ENCODE data around the gene PROK1. TPM values are rescaled to one million over a fixed set of nuclear protein-coding genes. Genes with fewer than 3 reads are reported as not detected.

The PROK1 gene
- polyA plus RNA-seq, 3 donors: not detected

- intact Hi-C loops (cut with micrococcal nuclease): no loop called here
- Histone ChIP-seq H3K4me3 (replicated peaks in 1 of 3; ENCODE audit: low read depth in 2 of 3, low read length in 3 of 3) (no peak overlapping the region), H3K27ac (ENCODE audit: low read depth in 1 of 2, low read length in 2 of 2) (peak overlapping the region; percentile 28 to 49), H4K20me1 (ENCODE audit: insufficient read depth, low read length) (no peaks in the 10 kb centered on the region), H3K36me3 (replicated peaks in 1 of 2; ENCODE audit: control insufficient read depth in 1 of 2, insufficient read depth in 2 of 2, low read length in 2 of 2) (no peaks in the 10 kb centered on the region), H3K4me1 (ENCODE audit: control insufficient read depth in 1 of 2, insufficient read depth in 2 of 2, low read length in 2 of 2) (peaks cover 22% of the 10 kb centered on the region in 2 donors), H2AFZ (ENCODE audit: insufficient read depth, low read depth, low read length, poor library complexity, severe bottlenecking) (no peak overlapping the region), H3K9ac (ENCODE audit: insufficient read depth, low read length, poor library complexity, severe bottlenecking) (no peak overlapping the region), H3K9me3 (replicated peaks in 1 of 2; ENCODE audit: control insufficient read depth in 1 of 2, insufficient read depth in 1 of 2, low read length in 2 of 2) (no peaks in the 10 kb centered on the region), H3K79me2 (ENCODE audit: insufficient read depth, low read length) (no peaks in the 10 kb centered on the region), H3K27me3 (ENCODE audit: control insufficient read depth in 2 of 2, insufficient read depth in 2 of 2, low read length in 2 of 2) (no peaks in the 10 kb centered on the region), H3K4me2 (replicated peaks; ENCODE audit: extremely low read depth, low read length, poor library complexity, severe bottlenecking) (peak overlapping the region; percentile 14)
- Mint-ChIP-seq H3K4me3 (no peak overlapping the region), H3K36me3 (no peaks in the 10 kb centered on the region), H3K27ac (peak overlapping the region in 5 of 7 donors; percentile 34 to 77 (median 54)), H3K9me3 (no peaks in the 10 kb centered on the region), H3K27me3 (ENCODE audit: low read depth in 3 of 3) (peaks cover 0 to 3% (median 2%) of the 10 kb centered on the region in 3 donors), H3K4me1 (peaks cover 24% of the 10 kb centered on the region)
- DNase-seq: peak; percentile 64 to 80 (median 80)
- WGBS (ENCODE audit: insufficient coverage): 60% methylated on average over 5 of the region's 8 CpGs
- no peak for TF ChIP-seq CTCF (IDR thresholded peaks at IDR 0.05)
Measured at GRCh38 chr1:110502402-110503151, 51.6 kb downstream of the PROK1 start.

GRCh38 chr1:110503471-110503870 is 52.5 kb downstream of the PROK1 start:
- WGBS (ENCODE audit: insufficient coverage): 100% methylated on average over 1 of the region's 5 CpGs
- Histone ChIP-seq H3K4me2 (replicated peaks; ENCODE audit: extremely low read depth, low read length, poor library complexity, severe bottlenecking) (no peak overlapping the region), H3K27ac (ENCODE audit: low read depth in 1 of 2, low read length in 2 of 2) (no peak overlapping the region), H3K36me3 (replicated peaks in 1 of 2; ENCODE audit: control insufficient read depth in 1 of 2, insufficient read depth in 2 of 2, low read length in 2 of 2) (no peaks in the 10 kb centered on the region), H3K27me3 (ENCODE audit: control insufficient read depth in 2 of 2, insufficient read depth in 2 of 2, low read length in 2 of 2) (no peaks in the 10 kb centered on the region), H3K79me2 (ENCODE audit: insufficient read depth, low read length) (no peaks in the 10 kb centered on the region), H3K9ac (ENCODE audit: insufficient read depth, low read length, poor library complexity, severe bottlenecking) (no peak overlapping the region), H3K4me3 (replicated peaks in 1 of 3; ENCODE audit: low read depth in 2 of 3, low read length in 3 of 3) (no peak overlapping the region), H4K20me1 (ENCODE audit: insufficient read depth, low read length) (no peaks in the 10 kb centered on the region), H2AFZ (ENCODE audit: insufficient read depth, low read depth, low read length, poor library complexity, severe bottlenecking) (no peak overlapping the region), H3K9me3 (replicated peaks in 1 of 2; ENCODE audit: control insufficient read depth in 1 of 2, insufficient read depth in 1 of 2, low read length in 2 of 2) (no peaks in the 10 kb centered on the region), H3K4me1 (ENCODE audit: control insufficient read depth in 1 of 2, insufficient read depth in 2 of 2, low read length in 2 of 2) (peaks cover 31% of the 10 kb centered on the region in 2 donors)
- H3K27ac Mint-ChIP-seq: no peak overlapping the region
- no peaks in the 10 kb centered on the region for H3K9me3 Mint-ChIP-seq
- TF ChIP-seq CTCF (IDR thresholded peaks at IDR 0.05): no peak
- peaks cover 33% of the 10 kb centered on the region for H3K4me1 Mint-ChIP-seq
- H3K27me3 Mint-ChIP-seq (ENCODE audit: low read depth in 3 of 3): peaks cover 0 to 3% (median 3%) of the 10 kb centered on the region in 3 donors
- no peaks in the 10 kb centered on the region for H3K36me3 Mint-ChIP-seq
- DNase-seq: no peak
- intact Hi-C loops (cut with micrococcal nuclease): no loop called here
- H3K4me3 Mint-ChIP-seq: no peak overlapping the region
